IMR-90 (cell line): ENCODE data around the gene GPRIN2.

ENCODE experiments used
- POLR2A ChIP-seq: IDR thresholded peaks from 2 replicates; pipeline ENCODE4 v1.6.1; 2012; ENCODE audit warnings: mild to moderate bottlenecking, low read depth, low read length
- TF ChIP-seq, protein P1 (sequence below): conservative IDR thresholded peaks from 2 replicates; pipeline ENCODE4 v1.5.1; 2012; ENCODE audit warnings: mild to moderate bottlenecking, low read depth, low read length, improper control_type of control experiment

DNA sequence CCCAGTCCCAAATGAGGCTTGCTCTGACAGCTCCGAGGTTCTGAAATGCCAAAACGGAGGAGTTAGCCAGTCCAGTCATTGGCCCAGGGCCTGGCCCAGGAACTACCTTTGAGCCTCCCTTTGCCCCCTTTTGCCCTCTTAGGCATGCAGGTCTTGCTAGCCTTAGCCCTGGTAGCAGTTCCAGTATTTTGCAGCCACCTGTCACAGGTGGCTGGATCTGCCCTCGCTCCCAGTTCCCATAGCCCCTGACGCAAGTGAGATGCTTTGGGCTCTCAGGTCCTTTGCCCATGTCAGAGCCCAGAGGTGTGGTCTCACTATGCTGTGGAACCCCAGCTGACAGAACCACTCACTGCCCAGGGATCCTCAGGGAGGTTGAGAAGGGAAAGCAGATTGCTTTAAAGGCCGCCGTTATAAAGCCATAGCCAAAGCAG lies 42.0 kb downstream of the GPRIN2 start:
- TF ChIP-seq, protein P1, sequence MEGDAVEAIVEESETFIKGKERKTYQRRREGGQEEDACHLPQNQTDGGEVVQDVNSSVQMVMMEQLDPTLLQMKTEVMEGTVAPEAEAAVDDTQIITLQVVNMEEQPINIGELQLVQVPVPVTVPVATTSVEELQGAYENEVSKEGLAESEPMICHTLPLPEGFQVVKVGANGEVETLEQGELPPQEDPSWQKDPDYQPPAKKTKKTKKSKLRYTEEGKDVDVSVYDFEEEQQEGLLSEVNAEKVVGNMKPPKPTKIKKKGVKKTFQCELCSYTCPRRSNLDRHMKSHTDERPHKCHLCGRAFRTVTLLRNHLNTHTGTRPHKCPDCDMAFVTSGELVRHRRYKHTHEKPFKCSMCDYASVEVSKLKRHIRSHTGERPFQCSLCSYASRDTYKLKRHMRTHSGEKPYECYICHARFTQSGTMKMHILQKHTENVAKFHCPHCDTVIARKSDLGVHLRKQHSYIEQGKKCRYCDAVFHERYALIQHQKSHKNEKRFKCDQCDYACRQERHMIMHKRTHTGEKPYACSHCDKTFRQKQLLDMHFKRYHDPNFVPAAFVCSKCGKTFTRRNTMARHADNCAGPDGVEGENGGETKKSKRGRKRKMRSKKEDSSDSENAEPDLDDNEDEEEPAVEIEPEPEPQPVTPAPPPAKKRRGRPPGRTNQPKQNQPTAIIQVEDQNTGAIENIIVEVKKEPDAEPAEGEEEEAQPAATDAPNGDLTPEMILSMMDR = no peak
- no peak for TF ChIP-seq POLR2A
